ENCODE data around the gene FAM13A.

The FAM13A gene

DNA sequence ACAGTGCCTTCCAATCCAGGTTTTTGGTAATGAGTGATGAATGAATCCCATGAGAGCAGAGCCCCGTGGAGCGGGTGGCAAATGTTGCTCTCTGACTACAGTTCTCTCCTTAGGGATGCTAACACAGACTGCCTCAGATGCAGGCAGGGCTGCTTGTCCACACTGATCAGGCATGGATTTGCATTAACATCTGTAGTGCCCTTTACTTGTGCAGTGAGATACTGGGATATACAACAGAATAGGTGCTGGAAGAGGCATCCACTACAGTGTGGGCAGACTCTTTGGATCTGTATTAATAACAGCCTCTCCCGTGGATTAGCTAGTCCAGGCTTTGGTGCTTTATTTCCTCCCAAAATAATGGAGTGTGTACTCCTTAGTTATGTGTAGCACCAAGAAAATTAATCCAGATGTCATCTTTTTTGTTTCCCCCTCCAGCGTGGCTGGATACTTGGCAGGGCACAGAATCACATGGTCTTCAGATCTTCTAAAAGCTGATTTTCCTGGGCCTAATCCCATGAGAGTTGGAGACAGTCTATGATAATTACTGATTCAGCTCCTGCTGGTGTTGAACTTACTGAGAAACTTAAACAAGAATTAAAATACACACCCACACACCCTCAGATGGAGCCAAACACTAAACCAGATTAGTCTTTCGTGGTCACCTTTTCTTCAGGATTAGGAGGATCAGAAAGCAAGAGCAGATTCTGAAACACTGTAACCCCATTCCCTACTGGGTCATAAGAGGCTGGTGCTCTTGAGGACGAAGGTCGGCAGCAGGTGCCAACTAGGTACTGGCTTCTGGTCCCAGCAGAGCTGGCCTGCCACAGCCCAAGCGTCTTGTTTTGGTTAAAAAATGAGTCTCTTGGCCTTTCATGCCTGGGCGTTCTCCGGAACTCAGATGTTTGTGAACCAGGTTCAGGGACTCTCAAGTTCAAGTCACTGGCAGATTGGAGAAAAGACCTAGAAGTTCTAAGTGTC is 336.2 kb downstream of the FAM13A start:
- DNase-seq (ENCODE audit: low read depth in 2 of 2): no peak

DNA sequence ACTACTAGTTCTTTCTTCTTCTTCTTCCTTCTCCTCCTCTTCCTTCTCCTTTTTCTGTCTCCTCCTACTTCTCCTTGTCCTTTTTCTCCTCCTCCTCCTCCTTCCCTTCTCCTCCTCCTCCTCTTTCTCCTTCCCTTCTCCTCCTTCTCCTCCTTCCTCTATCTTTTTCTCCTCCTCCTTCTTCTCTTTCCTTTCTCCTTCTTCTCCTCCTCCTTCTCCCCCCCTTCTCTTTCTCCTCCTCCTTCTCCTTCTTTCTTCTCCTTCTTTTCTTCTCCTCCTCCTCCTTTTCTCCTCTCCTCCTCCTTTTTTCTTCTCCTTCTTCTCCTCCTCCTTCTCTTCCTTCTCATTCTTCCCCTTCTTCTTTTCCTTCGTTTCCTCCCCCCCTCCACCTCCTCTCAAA is 337.6 kb downstream of the FAM13A start:
- DNase-seq (ENCODE audit: low read depth in 2 of 2): no peak

DNA sequence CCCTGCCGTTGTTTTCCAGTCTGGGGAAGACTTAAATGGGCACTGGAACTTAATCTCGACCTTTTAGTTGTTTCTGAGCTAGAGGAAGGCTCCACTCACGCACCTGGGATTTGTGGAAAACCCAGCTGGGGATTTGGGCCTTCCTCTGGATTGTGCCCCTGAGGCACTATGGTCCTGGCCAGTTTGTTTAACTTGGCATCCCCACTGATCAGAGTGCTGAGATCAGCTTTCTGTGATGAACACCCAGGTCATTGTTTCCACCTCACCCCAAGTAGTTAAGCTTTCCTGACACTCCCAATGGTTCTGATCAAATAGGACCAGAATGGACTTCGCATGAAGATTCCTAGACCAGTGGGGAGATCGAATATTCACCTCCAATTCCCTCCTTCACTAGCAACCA is 338.9 kb downstream of the FAM13A start:
- DNase-seq (ENCODE audit: low read depth in 2 of 2): no peak

DNA sequence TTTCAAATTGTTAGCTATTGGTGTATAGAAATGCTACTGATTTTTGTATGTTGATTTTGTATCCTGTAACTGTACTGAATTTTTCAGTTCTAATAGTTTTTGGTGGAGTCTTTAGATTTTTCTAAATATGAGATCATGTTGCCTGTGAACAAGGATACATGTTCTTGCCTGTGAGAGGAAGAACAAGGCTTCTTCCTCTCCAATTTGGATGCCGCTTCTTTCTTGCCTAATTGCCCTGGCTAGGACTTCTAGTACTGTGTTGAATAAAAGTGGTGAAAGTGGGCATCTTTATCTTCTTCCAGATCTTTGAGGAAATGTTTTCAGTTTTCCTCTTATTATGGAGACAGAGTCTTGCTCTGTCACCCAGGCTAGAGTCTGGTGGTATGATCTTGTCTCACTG is 343.2 kb downstream of the FAM13A start:
- DNase-seq (ENCODE audit: low read depth in 2 of 2): no peak

DNA sequence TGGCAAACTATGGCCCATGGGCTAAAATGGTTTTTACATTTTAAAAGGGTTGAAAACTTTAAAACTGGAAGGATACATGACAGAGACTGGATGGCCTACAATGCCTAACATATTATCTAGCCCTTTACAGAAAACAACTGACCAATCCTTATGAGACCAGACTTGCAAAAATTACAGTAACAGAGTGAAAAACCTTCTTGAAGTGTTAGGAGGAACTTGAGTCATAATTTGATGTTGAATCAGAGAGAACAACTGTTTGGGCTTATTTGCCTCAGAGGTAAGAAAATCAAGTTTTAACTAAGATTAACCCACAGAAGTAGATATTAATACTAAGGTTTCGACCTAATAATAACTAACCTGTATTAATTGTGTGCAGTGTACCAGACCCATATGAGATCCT is 347.0 kb downstream of the FAM13A start:
- no peak for DNase-seq (ENCODE audit: low read depth in 2 of 2)

DNA sequence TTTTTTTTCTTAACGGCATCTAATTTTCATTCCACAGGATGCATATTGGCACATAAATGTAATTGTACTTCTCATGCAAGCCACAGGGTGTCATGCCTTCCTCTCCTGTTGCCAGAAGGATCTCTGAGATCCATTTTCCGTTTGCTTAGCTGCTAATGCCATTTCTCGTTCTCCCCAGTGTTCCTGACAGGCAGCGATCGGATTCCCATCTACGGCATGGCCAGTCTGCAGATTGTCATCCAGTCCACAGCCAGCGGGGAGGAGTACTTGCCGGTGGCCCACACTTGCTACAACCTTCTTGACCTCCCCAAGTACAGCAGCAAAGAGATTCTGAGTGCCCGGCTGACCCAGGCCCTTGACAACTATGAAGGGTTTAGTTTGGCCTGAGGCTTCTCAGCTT is 350.4 kb downstream of the FAM13A start:
- no peak for DNase-seq (ENCODE audit: low read depth in 2 of 2)

DNA sequence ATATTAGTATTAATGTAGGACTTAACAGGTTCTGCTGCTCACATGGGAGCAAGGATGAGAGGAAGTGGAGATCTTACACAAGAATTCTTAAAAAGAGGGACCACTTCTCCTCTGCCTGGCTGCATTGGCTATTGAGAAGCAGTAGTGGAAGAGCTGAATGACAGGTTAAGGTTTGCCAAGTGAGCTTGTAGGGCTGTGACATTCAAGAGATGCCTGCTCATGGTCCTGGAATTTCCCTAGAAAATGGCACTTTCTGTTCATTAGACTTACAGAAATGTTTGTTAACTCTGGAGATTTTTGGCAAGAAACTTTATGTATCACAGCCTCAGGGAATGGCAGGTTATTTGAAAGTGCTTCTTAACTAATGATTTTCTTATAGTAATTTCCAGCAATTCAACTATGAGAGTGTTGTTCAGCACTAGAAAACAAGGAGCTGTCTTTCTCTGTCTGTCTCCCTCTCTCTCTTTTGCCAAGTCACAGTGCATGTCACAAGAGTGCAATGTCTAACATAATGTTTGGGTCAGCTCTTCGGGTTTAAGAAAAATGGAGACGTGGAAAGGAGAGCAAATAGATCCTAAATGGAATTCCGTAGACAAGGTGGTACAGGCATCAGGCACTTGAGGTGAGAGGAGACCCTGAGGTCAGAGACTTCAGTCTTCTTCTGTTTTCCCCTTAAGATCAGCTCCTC is 351.0 kb downstream of the FAM13A start:
- no peak for DNase-seq (ENCODE audit: low read depth in 2 of 2)

DNA sequence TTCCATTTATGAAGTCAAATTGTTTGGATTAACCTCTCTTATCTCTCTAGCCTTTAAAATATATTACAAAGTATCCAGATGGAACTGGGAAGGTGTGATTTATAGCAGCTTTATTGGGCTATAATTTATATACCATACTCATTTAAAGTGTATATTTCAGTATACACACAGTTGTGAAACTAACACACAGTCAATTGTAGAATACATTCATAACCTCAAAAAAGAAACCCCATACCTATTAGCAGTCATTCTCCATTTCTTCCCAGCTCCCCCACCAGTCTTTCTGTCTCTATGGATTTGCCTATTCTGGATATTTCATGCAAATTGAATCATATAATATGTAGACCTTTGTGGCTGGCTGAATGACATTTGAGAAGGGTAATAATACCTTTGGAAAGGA is 351.8 kb downstream of the FAM13A start:
- no peak for DNase-seq (ENCODE audit: low read depth in 2 of 2)

DNA sequence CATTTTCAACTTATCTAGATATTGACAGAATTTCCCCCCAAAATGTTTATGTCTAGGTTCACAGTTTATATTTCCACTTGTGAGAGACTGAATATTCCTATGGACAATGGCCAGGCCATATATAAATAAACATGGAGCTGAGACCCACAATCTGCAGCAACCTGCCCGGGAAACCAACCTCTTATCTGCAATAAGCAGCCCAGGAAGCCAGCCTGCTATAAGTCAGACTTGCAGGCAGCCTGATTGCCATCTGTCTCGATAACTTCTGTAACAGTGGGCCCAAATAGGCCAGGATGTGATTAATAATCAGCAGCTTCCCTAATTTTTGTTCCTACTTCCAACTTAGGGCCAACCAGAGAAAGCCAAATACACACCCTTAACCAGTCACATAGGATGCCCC is 354.2 kb downstream of the FAM13A start:
- no peak for DNase-seq (ENCODE audit: low read depth in 2 of 2)

DNA sequence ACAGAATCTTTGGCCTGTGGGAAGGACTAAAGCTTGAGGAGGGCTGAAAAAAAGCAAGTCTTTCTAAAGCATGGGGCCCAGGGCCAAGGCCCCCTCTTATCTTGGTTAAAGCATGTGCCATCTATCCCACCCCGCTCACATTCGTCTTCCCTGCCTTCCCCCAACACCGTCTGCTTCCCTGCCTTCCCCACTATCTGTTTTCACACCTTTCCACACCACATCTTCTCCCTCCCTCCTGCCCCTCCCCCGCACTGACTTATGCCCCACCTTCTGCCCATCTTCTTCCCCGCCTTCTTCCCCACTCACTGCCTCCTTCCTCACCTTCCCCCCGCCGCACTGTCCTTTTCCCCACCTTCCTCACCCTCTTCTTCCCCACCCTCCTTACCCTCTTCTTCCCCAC is 358.5 kb downstream of the FAM13A start:
- DNase-seq (ENCODE audit: low read depth in 2 of 2): no peak

DNA sequence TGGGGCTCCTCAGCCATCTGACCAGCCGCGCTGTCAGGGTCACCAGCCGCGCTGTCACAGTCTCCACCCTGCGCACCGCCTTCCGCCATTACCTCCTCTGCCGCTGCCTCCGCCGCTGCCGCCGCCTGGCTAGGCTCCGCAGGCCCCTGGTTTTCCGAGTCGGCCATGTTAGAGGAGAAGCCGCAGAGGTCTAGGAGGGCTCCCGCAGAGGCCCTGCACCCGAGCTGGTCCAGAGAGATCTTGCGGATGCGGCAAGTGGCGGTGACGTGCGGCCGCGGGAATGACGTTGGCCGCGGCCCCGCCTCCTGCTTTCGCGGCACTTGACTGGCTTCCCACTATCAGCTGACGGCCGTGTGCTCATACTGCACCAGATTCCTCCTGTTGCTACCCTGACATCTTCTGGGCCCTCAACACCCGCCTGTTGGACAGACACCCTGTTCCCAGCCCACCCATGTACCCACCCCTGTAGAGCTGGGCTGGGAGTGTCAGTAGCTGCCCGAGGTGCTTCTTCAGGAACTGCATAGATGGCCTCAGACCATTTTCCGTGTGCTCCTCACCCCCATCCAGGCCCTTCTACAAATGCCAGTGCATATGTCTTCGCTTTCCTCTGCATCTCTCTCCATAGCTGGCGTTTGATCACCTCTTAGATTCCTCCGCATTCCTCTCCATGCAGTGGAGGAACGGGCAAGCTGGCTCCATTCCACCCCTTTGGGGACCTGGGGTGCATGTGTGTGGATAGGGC is 359.2 kb downstream of the FAM13A start, which contains the start of gene NAP1L5:
Gene NAP1L5 (minus strand): TSS at position 242 of the 742 bp plus-strand sequence. CDS start 75 bp downstream, at position 167.
- DNase-seq (ENCODE audit: low read depth in 2 of 2): peak; percentile 35 to 37

DNA sequence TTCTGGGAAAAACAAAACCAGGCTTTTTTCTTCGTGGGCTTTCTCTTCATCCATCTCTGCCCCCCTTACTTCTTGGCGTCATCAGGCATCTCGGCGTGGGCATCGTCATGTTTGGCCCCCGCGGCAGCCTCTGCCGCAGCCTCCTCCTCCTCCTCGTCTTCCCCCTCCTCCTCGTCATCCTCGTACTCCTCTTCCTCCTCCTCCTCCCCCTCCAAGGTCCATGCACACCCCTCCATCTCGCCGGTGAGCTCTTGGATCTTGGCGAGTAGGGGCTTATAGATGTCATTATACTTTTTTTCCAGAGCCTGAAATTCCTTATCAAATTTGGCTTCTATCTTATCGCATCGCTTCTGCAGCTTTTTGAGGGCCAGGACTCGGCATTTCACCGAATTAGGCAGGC is 359.8 kb downstream of the FAM13A start:
- DNase-seq (ENCODE audit: low read depth in 2 of 2): no peak

DNA sequence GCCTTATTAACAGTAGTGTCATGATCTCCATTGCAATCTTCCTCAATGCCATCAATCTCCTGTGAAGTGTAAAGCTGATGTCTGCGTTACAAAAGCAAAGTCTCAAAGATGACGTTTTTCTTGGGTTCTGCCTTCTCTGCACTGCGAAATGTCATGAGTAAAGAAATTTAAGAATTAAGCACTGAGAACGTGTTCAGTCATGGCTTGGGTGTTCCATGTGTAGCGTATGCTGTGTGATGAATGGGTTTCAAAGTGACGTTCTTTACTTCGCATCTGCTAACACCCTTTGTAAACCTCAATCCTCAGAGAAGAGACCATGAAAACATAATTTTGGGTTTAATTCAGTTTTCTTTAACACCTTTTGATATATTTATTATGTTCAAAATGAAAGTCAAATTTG is 360.4 kb downstream of the FAM13A start:
- no peak for DNase-seq (ENCODE audit: low read depth in 2 of 2)

DNA sequence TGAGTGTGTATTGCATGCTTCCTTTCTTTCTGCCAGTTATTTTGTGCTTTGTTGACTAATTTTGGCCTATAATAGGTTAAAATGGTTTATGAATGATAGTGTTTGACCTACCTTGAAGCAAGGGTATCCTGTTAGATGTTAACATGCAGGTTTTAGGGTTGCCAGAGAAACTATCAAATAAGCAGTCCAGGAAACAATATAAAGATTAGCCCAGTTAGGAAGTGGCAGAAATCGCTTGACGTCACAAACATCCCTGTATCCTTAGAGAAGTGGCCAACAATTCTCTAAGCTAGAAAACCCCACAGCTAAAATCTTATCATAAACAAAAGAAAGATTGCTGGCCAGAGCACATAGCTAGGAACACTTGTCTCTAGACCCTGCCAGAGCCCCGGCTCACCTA is 363.2 kb downstream of the FAM13A start:
- DNase-seq (ENCODE audit: low read depth in 2 of 2): no peak

DNA sequence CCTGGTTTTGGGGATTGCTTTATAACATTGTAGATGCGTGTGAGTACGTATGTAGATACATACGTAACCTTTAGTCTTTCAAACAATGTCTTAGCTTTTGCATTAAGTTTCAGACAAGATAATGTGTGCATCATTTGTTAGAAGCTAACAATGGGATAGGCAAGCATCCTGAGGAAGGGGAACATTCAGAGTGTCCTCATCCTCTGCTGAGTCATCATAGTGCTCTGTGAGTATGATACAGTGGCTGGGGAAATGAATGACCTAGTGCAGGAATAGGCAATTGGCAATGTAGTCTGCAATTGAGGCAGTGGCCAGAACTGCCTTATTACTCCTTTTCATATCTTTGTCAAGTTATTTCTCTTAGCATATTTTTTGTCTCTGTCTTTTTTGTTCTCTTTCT is 366.6 kb downstream of the FAM13A start:
- DNase-seq (ENCODE audit: low read depth in 2 of 2): no peak

DNA sequence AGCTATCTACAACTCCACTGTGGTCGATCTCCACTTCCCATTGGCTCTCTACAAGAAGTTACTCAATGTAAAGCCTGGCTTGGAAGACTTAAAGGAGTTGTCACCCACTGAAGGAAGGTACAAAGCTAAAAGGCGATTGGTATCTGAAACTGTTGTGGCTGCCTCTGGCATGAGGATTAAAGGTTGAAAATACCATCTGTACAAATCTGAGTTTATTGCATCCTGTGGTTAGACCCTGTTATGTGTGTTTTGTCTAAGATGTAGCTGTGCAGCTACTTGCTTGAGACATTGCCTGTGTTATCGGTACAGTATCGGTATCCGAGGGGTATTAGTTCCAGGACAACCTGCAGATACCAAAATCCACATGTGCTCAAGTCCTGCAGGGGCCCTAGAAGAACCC is 375.8 kb downstream of the FAM13A start:
- no peak for DNase-seq (ENCODE audit: low read depth in 2 of 2)

Measured in stimulated activated CD8-positive, alpha-beta memory T cell treated with anti-CD3 and anti-CD28 coated beads, Interleukin-2, amount 100 ng/mL, for 1 hour (primary cell).